CD4-positive, alpha-beta T cell treated with Interleukin-1 beta for 1 hour (primary cell): Measurements from ENCODE around the gene EVC2.
"Not testable (repeated sequence)": the region's sequence is repeated elsewhere in the genome, so short reads cannot be mapped to it uniquely, and the experiment has no call there.

Experiments used
- DNase-seq, 2 donors: peaks; one replicate each; pipeline ENCODE4 v3.0.0-alpha.2; 2020 to 2022

The EVC2 gene

DNA sequence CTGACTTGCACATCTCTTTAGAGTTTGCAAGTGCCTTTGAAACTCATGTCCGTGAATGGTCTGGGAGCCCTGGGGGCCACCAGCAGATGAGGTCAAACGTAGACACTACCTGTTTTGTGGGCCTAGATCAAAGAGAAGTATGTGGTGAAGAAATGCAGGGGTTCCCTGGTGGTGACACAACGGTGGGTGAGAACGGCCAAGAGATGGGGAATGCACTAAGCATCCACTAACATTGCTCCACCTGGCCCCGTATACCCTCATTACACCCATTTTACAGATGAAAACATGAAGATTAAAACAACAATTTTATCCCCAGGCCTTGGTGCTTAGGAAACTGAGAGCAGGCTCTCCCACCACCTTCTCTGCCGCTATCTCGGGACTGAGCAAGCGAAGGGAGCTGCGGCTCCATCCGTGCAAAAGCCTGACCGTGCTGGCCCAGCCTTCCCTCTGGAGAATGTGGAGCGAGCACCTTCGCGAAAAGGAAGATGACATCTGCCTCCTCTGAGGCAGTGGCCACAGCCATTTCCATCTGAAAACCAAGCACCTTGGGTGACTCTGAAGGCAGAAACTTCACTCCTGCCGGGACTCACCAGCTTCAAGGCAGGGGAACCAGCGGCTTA is 91.9 kb downstream of the EVC2 start:
- DNase-seq, result no peak

DNA sequence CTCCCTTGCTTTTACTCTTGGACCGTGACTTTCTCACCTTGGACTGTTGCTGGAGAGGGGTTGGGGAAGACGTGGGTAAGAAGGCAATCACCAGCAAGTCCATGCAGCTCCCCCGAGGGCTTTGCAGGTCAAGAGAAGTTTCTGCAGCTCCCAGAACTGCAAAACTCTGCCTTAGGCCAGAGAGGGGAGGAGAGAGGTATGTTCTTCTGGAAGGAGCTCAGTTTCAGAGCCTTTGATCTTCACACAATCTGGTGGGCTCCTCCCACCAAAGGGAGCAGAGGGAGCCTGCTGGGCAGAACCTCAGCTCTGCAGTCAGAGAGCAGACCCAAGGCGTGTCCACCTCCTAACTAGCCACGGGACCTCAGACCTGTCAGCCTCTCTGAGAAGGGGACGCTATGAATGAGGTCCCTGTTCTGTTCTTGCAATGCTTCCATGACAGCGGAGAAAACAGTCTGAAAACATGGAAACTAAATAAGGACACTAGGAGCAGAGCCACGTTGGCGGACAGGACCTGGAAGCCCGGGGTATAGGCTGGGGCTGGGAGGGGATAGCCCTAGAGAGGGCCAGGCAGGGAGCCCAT is 92.8 kb downstream of the EVC2 start:
- no peak for DNase-seq

DNA sequence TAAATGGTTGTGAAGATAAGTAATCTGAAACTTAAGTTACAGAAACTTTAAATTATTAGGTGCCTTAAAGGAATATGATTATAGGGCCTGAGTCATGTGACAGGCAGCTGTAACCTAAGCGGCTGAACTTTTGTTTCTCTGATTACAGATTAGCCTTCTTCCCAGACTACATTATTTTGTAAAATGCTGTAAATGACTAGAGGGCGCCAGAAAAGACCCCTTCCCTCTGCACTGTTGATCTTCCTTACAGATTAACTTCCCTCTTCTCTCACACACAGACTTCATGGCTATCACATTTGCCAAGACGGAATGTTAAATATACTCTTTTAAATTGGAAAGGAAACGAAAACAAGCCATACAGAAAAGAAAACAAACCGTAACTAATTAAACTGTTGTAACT is 96.6 kb downstream of the EVC2 start:
- DNase-seq, result no peak

DNA sequence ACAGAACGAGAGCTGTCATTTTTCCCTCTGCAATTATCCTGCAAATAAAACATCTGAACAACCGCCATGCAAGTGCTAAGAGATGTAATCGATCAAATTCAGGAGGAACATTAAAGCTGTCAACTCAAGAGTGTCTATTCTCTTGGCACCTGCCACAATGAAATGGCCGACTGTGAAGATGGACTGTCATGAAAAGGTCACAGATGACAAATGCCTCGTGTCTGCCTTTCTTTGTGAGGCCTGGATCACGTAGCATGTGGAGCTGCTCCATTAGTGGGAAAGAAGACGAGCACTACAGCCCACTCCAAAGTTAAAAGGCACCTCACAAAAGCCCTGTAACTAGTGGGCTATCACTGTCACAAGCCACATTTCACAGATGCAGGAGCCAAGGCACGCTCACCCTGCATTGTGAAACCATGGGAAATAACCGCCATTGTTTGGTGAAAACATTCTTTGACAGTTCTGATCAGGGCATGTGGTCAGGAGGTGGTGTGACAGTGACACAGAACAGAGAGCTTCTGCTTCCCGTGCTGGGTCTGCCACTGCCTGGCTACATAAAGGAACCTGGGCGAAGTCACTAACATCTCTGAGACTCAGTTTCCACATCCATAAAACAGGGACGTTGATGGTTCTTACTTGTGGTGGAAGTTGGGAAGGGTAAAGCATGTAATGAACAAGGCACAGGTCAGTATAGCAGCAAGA is 98.9 kb downstream of the EVC2 start:
- no peak for DNase-seq

DNA sequence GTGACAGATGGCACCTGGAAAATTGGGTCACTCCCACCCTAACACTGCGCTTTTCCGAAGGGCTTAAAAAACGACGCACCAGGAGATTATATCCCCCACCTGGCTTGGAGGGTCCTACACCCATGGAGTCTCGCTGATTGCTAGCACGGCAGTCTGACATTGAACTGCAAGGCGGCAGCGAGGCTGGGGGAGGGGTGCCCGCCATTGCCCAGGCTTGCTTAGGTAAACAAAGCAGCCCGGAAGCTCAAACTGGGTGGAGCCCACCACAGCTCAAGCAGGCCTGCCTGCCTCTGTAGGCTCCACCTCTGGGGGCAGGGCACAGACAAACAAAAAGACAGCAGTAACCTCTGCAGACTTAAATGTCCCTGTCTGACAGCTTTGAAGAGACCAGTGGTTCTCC is 114.5 kb downstream of the EVC2 start:
- not testable (repeated sequence) for DNase-seq

DNA sequence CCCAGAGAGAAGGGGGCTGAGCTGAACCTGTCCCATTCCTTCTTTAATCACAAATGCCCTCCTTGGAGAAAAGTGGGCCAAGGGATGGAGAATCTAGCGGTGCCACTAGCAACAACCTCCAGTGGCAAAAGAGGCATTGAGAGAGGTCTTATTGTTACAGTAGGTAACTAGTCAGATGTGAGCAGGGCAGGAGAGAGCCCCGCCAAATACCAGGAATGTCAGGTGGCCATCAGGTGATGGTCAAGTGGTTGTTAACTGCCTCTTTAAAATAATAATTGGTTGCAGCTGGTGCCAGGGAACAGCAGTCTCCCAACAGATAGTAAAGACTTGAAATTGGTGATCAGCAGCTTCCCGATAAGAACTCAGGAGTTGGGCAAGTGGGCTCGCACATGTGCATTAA is 116.1 kb downstream of the EVC2 start:
- DNase-seq, result no peak

DNA sequence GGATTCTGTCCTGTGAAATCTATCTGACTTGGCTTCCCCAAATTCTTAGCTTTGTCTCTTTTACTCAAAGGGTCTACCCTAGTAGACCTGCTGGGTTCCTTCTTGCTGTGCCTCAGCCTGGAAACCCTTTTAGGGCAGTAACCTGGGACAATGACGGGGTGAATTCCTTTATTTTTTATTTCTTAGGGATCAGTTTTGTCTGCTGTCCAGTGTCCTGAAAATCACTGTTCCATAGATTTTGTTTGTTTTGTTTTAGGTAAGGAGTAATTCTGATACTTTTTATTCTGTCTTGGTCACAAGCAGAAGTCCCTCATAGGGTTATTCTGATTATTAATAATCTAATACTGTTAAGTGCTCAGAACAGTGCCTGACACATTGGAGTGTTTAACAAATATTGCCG is 118.9 kb downstream of the EVC2 start:
- DNase-seq, result no peak

DNA sequence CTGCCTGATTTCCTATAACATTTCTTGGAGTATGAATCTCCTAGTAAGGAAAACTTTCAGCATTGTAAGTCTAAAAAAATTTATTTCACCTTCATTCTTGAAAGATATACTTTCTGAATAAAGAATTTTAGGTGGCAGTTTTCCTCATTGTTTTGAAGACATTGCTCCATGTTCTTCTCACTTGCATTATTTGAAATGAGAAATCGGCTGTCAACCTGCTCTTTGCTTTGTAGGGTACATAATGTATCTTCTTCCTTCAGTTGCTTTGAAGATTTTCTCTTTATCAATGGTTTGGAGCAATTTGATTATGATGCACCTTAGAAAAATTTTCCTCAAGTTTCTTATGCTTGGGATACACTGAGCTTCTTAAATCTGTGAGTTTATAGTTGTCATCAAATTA is 120.3 kb downstream of the EVC2 start:
- DNase-seq, result no peak

DNA sequence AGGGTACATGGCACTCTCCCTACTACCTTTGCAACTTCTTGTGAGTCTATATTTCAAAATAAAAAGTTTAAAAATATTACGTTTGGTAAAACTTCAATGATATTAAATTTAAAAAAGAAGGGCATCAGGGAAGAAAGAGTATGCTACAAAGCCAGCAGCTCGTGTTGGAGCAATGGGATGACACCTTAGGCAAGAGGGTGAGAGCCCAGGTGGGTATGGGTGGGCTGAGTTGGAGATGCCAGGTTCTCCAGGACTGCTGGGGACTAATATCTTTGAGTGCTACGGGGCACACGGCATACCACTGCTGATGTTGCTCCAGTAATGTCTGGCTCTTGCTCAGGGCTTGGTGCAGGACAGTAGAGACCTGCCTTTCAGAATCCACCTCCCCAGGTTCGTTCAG is 132.4 kb downstream of the EVC2 start:
- no peak for DNase-seq

DNA sequence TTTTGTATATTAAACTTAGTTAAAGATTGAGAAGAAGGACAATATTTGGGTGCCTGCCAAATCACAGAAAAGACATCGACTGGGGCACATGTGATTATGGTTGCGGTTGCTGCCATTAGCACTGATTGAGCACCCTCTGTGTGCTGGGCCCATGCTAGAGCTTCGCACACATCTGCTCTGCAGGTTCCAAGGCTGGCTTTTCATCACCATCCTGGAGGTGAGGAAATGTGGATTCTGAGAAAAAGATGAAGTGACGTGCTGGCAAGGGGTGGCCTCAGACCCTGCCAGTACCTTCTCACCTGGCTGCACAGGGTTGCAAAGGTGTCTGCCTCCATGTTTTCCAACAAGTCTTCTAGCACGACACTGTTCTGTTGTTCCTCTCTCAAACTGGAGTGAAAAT is 134.0 kb downstream of the EVC2 start:
- no peak for DNase-seq

DNA sequence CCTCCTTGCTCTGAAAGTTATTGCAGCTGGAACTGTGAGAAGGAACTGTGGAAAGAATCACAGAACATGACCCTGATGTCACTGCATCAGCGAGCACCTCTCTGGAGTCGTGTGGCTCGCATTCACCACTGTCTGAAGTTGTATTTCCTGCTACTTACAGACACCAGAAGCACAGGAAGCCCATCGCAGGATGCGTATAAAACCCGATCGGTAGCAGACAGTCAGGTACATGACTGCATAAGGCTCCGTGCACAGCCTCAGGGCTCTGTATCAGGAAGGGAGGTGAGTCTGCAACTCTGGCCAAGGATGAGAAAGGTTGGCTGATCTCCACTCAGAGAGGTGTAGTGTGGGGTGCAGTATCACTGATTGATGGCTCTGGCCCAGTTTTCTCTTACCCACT is 134.4 kb downstream of the EVC2 start:
- no peak for DNase-seq

DNA sequence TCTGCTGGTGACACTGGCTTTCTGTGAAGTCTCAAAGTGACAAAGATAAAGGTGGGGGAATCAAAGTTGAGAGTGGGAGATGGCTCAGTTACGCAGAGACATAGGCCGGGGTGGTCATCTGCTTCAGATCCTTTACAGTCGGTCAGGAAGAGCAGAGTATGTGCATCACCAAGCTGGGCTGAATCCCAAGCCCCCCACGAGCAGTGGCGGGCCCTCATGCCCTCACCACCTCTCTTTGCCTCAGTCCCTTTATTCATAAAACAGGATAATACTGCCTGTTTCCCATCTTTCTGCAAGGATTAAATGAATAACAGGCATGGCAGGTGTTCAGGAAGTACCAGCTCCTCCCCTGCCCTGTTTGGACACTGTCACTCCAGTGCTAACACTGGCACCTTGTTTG is 135.6 kb downstream of the EVC2 start:
- no peak for DNase-seq

DNA sequence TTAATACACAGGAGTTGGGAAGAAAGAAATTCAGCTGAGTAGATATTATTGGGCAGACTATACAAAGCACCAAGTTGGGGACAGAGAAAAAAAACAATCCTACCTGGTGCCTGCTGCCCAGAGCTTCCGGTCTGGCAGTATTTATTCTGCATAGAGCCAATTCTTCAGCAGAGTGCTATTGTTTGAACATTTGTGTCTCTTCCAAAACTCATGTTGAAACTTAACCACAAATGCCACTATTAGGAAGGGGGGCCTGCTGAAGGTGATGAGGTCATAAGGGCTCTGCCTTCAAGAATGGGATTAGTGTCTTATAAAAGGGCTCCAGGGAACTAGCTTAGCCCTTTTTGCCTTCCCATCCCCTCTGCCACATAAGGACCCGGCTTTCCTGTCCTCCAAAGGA is 136.2 kb downstream of the EVC2 start:
- no peak for DNase-seq

DNA sequence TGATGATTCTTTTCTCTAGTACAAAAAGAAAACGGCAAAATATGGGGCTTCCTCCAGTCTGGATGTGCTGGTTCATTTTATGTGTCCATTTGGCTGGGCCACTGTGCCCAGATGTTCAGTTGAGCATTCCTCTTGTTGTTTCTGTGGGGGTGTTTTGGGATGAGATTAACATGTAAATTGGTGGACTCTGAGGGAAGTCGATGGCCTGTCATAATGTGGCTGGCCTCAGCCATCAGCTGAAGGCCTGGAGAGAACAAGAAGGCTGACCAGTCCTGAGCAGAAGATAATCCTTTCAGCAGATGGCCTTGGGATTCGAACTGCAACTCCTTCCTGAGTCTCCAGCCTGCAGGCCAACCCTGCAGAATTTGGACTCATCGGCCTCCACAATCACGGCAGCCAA is 136.7 kb downstream of the EVC2 start:
- DNase-seq, result no peak

DNA sequence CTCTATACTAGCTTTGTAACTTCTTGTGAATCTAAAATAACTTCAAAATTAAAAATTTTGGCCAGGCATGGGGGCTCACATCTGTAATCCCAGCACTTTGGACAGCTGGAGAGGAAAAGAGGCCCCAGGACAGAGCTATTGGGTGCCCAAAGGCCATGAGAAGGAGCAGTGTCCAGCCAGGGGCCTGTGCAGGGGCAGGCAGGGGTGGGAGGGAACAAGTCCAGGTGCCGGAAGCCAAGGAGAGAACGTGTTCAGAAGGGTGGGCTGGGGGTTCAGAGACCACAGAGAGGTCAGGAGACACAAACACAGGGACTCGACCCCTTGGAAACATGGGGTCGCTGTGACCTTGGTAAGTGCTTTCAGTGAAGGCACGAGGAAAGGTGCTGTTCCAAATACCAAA is 138.9 kb downstream of the EVC2 start:
- no peak for DNase-seq

DNA sequence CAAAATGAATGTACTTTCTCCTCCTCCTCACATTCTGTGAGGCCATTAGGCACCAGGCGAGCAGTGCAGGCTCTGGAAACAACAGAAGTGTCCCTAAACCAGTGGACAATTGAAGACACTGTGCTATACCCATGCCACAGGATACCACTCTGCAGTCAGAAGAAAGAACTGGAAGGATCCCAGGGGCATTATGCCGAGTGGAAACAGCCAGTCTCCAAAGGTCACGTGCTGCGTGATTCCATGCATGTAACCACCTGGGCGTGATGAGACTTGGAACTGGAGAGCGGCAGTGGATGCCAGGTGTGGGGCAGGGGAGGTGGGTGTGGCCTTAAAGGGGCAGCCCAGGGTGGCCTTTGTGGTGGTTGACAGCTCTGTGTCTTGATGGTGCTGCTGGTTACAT is 139.4 kb downstream of the EVC2 start:
- no peak for DNase-seq

DNA sequence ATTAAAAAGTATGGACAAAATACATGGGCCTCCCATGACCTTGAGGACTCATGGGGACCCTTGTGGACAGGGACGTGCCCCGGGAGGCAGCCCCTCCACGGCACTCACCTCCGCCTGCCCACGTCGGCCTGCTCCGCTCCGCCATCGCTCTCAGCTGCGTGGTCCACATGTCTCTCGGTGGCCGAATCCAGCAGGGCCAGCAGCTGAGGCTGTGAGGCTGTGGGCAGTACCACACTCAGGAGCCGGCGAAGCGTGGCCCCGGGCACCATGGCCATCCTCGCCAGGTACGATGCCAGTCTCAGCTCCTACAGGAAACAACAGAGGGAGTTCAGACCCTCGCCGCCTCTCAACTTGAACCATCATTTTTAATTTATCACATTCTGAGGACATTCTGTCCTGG is 140.0 kb downstream of the EVC2 start:
- no peak for DNase-seq

DNA sequence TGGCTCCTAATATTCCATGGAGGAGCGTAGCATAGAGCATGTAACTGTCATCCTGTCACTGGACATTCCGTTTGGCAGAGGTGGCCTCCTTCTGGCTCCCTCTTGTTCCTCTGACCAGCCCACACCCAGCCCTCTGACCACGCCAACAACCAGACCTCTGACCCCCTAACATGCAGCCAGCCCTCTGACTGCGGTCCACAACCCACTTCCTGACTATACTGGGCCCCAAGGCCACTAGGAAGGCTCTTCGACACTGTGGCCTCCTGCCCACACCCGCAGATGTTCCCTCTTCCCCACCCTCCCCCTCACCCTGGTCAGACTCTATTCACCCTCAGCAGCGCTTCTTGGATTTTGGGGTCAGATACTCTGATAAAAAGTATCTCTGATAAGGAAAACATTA is 141.4 kb downstream of the EVC2 start:
- DNase-seq, result no peak

DNA sequence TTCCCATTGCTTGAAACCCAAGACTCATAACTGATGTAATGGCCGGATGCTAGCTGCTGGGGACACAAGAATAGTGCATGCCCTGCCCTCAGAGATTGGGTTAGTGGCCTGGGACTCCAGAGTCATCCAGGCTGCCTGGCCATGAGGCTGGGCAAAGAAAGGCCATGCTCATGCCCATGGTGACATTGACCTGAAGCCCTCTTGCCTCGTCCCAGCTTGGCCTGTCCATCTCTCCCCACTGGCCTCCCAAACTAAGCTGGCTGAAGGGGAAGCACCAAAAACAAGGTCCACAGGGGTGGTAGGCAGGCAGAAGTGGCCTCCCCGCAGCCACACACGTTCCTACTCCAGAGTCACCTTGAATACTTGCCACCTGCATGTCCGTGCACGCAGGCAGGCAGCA is 141.8 kb downstream of the EVC2 start:
- DNase-seq, result no peak

DNA sequence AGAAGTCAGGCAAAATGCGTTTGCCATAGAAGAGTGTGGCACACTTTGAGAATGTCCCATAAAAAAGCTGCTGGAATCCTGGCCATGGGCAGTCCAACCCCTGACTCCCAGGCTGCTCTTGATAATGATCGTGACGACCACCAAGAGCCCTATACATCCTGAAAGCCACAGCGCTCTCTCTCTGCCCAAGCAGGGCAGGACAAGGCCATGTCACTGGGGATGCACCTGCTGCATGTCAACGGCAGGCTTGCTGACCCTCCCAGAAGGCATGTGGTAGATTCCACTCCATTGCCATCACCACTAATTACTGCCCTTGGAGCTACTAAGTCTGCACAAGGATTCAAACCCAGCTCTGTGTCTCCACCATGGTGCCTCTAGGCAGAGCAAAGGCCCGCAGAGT is 144.5 kb downstream of the EVC2 start:
- no peak for DNase-seq

DNA sequence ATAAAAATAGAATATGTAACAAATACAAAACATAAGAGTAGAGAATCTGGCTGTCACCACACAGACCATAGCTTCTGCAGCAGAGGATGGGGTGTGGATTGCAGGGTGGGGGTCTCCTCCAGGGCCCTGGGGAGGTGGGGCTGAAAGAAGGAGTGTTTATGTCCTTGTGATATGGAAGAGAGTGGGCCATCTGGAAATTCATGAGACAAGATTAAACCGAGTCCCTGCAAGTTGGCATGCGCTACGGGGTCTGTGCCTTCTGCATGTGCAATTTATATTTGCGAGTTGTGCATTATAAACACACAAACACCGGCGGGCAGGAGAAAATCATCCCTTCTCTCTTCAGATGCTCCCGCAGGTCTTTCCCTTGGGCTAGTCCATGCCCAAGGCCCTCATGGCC is 145.9 kb downstream of the EVC2 start:
- DNase-seq, result no peak

DNA sequence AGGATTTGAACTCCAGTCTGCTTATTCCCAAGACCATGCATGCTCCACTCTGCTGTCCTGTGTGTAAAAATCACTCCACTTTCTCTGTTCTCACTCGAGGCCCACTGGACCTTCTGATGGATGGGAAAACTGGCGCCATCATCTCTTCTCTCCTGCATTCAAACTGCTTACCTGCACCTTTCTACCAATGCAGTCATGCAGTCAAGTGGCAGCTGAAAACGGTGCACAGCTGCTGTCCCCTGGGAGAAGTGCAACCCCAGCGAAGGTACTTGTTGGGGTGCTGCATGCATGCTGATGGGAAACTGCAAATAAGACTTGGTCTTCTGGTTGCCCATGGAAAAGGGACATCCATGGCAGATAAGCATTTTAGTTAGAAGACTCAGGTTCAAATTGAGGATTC is 147.1 kb downstream of the EVC2 start:
- DNase-seq, result no peak

DNA sequence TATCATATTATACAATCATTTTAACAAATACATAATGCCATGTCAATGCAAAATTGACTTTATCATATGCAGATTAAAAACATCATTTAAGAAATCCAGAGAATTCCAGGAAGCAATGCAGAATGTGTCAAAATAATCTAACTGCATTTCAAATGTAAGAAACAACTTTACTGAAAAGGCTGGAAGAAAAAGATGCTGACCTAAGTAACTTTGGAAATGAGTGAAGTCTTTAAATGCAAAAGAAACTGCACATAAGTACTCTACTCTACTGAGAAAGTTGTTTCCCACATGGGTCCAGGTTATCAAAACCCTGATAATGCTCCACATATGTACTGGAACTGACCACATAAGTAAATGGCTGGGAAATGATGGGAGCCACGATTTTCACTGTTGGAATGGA is 149.9 kb downstream of the EVC2 start:
- DNase-seq, result no peak

DNA sequence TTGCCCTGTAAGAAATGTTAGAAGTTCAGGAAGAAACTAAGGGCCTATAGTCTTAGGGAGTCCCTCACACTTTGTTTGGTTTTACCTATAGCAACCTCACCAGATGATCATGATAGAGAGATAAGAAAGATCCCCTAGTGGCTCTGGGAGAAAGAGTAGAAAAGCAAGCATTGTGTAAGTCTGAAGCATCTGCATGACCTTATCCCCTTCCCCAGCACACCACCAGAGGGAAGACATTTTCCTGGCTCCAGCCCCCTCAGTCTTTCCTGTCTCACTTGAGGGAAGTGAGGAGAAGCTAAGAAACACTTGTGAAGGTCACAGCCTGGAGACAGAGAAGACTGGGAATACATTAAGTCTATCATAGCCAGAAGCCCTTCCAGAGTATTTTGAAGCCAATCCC is 154.0 kb downstream of the EVC2 start:
- DNase-seq, result no peak

DNA sequence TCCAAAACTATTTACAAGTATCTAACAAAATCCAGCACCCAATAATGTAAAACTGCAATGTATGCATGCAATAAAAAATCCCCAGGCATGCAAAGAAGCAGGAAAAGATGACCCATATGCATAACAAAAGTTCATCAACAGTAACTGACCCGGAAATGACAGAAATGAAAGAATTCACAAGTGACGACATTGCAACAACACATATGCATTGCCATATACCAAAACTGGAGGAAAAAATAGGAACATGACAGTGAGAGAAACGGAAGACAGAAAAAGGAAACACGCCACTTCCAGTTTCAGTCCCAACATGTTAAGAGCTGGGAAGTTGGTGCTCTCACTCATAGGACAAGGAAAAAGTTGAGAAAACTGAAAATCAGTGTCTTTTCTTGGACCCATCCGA is 154.6 kb downstream of the EVC2 start:
- no peak for DNase-seq
